Heart right ventricle (tissue), 16 donors: ENCODE data around the gene CENPN. TPM values are rescaled to one million over a fixed set of nuclear protein-coding genes. Genes with fewer than 3 reads are reported as not detected.

ENCODE experiments used
- ATAC-seq, 8 donors: fragments of 200-7000 bp; cut with Tn5 transposase; one replicate each; pipeline ENCODE4 v1.9.1; 2020; ENCODE audit warnings: mild to moderate bottlenecking in 8 of 8, moderate library complexity in 8 of 8, moderate number of reproducible peaks in 1 of 8
- DNase-seq, 2 donors: peaks; one replicate each; pipeline ENCODE4 v3.0.0-alpha.2; 2020
- H3K27ac ChIP-seq, 10 donors: fragments of 200-600 bp; sonication (generic) in 2 of 10; one replicate each; pipeline versions ENCODE4 v1.5.0 to v1.8.0; 2020 to 2022; ENCODE audit warnings: mild to moderate bottlenecking in 3 of 10
- H3K27me3 ChIP-seq, 7 donors: fragments of 200-600 bp; one replicate each; pipeline ENCODE4 v1.8.0; 2021 to 2022; ENCODE audit warnings: mild to moderate bottlenecking in 2 of 7
- H3K36me3 ChIP-seq, 9 donors: fragments of 200-600 bp; sonication (generic) in 1 of 9; one replicate each; pipeline versions ENCODE4 v1.5.0 to v1.8.0; 2020 to 2022; ENCODE audit warnings: mild to moderate bottlenecking in 2 of 9
- H3K4me1 ChIP-seq, 9 donors: fragments of 200-600 bp; sonication (generic) in 1 of 9; one replicate each; pipeline versions ENCODE4 v1.5.0 to v1.8.0; 2020 to 2022; ENCODE audit warnings: mild to moderate bottlenecking in 4 of 9
- H3K4me3 ChIP-seq, 10 donors: fragments of 200-600 bp; sonication (generic) in 2 of 10; one replicate each; pipeline versions ENCODE4 v1.5.0 to v1.8.0; 2020 to 2022; ENCODE audit warnings: mild to moderate bottlenecking in 7 of 10, moderate library complexity in 2 of 10
- H3K9me3 ChIP-seq, 11 donors: fragments of 200-600 bp in 10 of 11; sonication (generic) in 2 of 11; one replicate each; pipeline versions ENCODE4 v1.5.0 to v1.8.0; 2013 to 2022; ENCODE audit warnings: mild to moderate bottlenecking in 2 of 11, control low read depth in 1 of 11, moderate library complexity in 1 of 11
- CTCF ChIP-seq, 9 donors: fragments of 200-600 bp; sonication (generic) in 2 of 9; IDR thresholded peaks; one replicate each; pipeline versions ENCODE4 v1.5.0 to v1.8.0; 2021 to 2022; ENCODE audit warnings: antibody characterized with exemption in 9 of 9, mild to moderate bottlenecking in 5 of 9, moderate library complexity in 1 of 9
- WGBS, 2 donors: extraction: QIAGEN DNeasy Blood & Tissue Kit; methylation state at CpG; one replicate each; pipeline ENCODE4 v1.1.7; 2013; ENCODE audit warnings: inconsistent platforms in 1 of 2; 5-methylcytosine and 5-hydroxymethylcytosine counted together
- intact Hi-C, 10 donors: fragments of 100-400 bp; cut with DNase I; formaldehyde crosslinking; loops; one replicate each; pipeline versions ENCODE4 v1.11.1 to v1.14.2; 2022
- long read RNA-seq, 3 donors: library from polyadenylated mRNA; unstranded; transcript quantifications; one replicate each; pipeline ENCODE4 v2.0.0, GENCODE V29; 2020 to 2021
- polyA plus RNA-seq, 2 donors: library from polyadenylated mRNA; stranded (reverse); fragments of 200-250 nt; gene quantifications; one replicate each; pipeline ENCODE4 v1.2.3, GENCODE V29; 2013
- total RNA-seq, 10 donors: library from RNA; stranded (reverse); fragmentation: NEBNext Ultra II Directional in 3 of 10; extraction: Animal tissue kit (Norgen Biotek cat#: 25700) in 3 of 10; gene quantifications; one replicate each; pipeline versions ENCODE4 v1.2.1 to v1.2.4, GENCODE V29; 2021 to 2023
- donor health status: Arrhythmogenic right ventricular cardiomyopathy.
- donor health status: ischemic (EF 13 %, LVEDD 7.1; RV severe dilation, severe dysfunction).
- donor health status: healthy with polysubstance abuse.
- donor health status: DM: no; HTN: yes; CAD: no.
- donor health status: DM: no; HTN: no; CAD: no.
- donor health status: ischemic (EF 25% LVEDD 6.9; RV normal size, moderate dysfunction).
- donor health status: ischemic (EF 25% LVEDD 5.7; RV mildly dilated, moderate dysfunction).
- donor health status: healthy.
- donor health status: DM: yes; HTN: yes; CAD: no.
- donor health status: Ischemic cardiomyopathy.
- donor health status: ischemic (EF 35%, LVEDD 5.7; RV mildly dilated, moderate dysfunction).
- donor health status: nonischemic (EF 11% LVEDD 7.7; RV severe dilation, severe dysfunction).
- donor health status: DM: yes; HTN: yes; CAD: no.
- donor health status: PGD.
- donor health status: ischemic (EF 29% LVEDD 5.4; RV normal size, mild dysfunction).
- donor health status: nonischemic (EF 23%, LVEDD 6.1; RV moderate dilation, normal function).

The CENPN gene
- total RNA-seq (10 to 100 TPM in 6 of 10 donors, 1 to 10 TPM in 4; 6.3 to 16.2 (median 11.0) TPM), polyA plus RNA-seq (1 to 10 TPM in 1 of 2 donors, under 1 TPM in 1; 0.95 to 5.1 TPM)
- long read RNA-seq, donor 1, transcript CENPN-202 (11 exons, 2,481 nt): major isoform, 8 of 10 reads
- long read RNA-seq, donor 1, partial matches to known transcripts: 0 of 10 reads
- long read RNA-seq, donor 1, other reads (novel, unspliced or antisense): 0 of 10 reads
- long read RNA-seq, donor 2, partial matches to known transcripts: 0 of 5 reads
- long read RNA-seq, donor 2, other reads (novel, unspliced or antisense): 0 of 5 reads
- long read RNA-seq, donor 3, partial matches to known transcripts: 0 of 6 reads
- long read RNA-seq, donor 3, other reads (novel, unspliced or antisense): 1 of 6 reads

GRCh38 chr16:81006813-81007695 is at the start of gene CENPN, which contains the start of gene CMC2:
CENPN (plus strand) TSS chr16:81007214; CDS start chr16:81011940, 4,726 bp downstream.
CMC2 (minus strand) TSS chr16:81006885; CDS start chr16:80997394, 9,491 bp downstream.
- peak within 1 kb of the TSS; percentile 74 to 98 (median 84) for H3K4me3 ChIP-seq
- peak; percentile 98 to 99 for DNase-seq
- peak in 2 of 9 donors; percentile 9 to 10 for TF ChIP-seq CTCF (IDR thresholded peaks at IDR 0.05)
- H3K9me3 ChIP-seq: no peaks in the 10 kb centered on the region
- intact Hi-C loops: loop anchor here in 5 of 10 donors (1.0 to 10.0 kb wide), 6 partner anchors 28 to 728 kb away; partner anchors contain the start of genes C16orf46 (in 3 of the 5) and ATMIN (in 1 of the 5)
- H3K36me3 ChIP-seq: peaks cover 0 to 11% (median 0%) of the 10 kb centered on the region in 9 donors
- H3K27ac ChIP-seq: peak within 1 kb of the TSS; percentile 93 to 100 (median 98)
- peaks cover 4 to 45% (median 29%) of the 10 kb centered on the region in 9 donors for H3K4me1 ChIP-seq
- peak; percentile 94 to 98 (median 96) for ATAC-seq
- no peaks in the 10 kb centered on the region for H3K27me3 ChIP-seq
- 0 to 1% methylated on average over 74 to 75 of the region's 75 CpGs for WGBS, 2 donors

GRCh38 chr16:80958284-80958683 is 48.7 kb upstream of the CENPN start:
- peaks cover 0 to 53% (median 18%) of the 10 kb centered on the region in 11 donors for H3K9me3 ChIP-seq
- H3K36me3 ChIP-seq: no peaks in the 10 kb centered on the region
- H3K4me3 ChIP-seq: no peak overlapping the region
- H3K4me1 ChIP-seq: no peaks in the 10 kb centered on the region
- H3K27ac ChIP-seq: no peak overlapping the region
- no peaks in the 10 kb centered on the region for H3K27me3 ChIP-seq
- DNase-seq (no peak), ATAC-seq (no peak)
- no peak for TF ChIP-seq CTCF (IDR thresholded peaks at IDR 0.05)
- intact Hi-C loops: no loop called here

- WGBS, 2 donors: 54 to 91% methylated on average over 2 of the region's 2 CpGs
- Histone ChIP-seq H3K4me1 (no peaks in the 10 kb centered on the region), H3K4me3 (no peak overlapping the region), H3K27me3 (no peaks in the 10 kb centered on the region), H3K36me3 (no peaks in the 10 kb centered on the region), H3K9me3 (peaks cover 0 to 37% (median 8%) of the 10 kb centered on the region in 11 donors), H3K27ac (no peak overlapping the region)
- intact Hi-C loops: loop anchor here in 1 of 10 donors (10.0 kb wide), 1 partner anchor 58 kb away; no protein-coding TSS in a partner anchor
- TF ChIP-seq CTCF (IDR thresholded peaks at IDR 0.05): no peak
- DNase-seq: no peak
- no peak for ATAC-seq
Measured at GRCh38 chr16:80962879-80963278, 44.1 kb upstream of the CENPN start.

GRCh38 chr16:80964351-80964750 is 42.7 kb upstream of the CENPN start:
- Histone ChIP-seq H3K4me3 (no peak overlapping the region), H3K27me3 (no peaks in the 10 kb centered on the region), H3K36me3 (peaks cover 0 to 10% (median 0%) of the 10 kb centered on the region in 9 donors), H3K27ac (no peak overlapping the region), H3K9me3 (peaks cover 0 to 22% (median 5%) of the 10 kb centered on the region in 11 donors), H3K4me1 (no peaks in the 10 kb centered on the region)
- no peak for TF ChIP-seq CTCF (IDR thresholded peaks at IDR 0.05)
- WGBS, 2 donors: 72 to 78% methylated on average over 2 of the region's 2 CpGs
- DNase-seq (no peak), ATAC-seq (no peak)
- intact Hi-C loops: loop anchor here in 1 of 10 donors (10.0 kb wide), 1 partner anchor 60 kb away; no protein-coding TSS in a partner anchor
